SK-N-SH (cell line): ENCODE measurements around the gene PDE6B. TPM values are rescaled to one million over a fixed set of nuclear protein-coding genes. Genes with fewer than 3 reads are reported as not detected.

Experiments
- CTCF ChIA-PET: fragments of 300-600, 350-600 bp; formaldehyde crosslinking; extraction: SDS; loops from one replicate; lab custom pipeline; 2021; lab: Yijun Ruan, JAX
- POLR2A ChIA-PET: fragments of 350-600 bp; sonication (Branson Sonifier 250); formaldehyde crosslinking; extraction: SDS; loops from one replicate; lab custom pipeline; 2020; ENCODE audit warnings: antibody characterized with exemption, inconsistent platforms; lab: Yijun Ruan, JAX
- DNase-seq: peaks from one replicate; pipeline ENCODE4 v3.0.0; 2012
- H2AFZ ChIP-seq: fragments of 200-600 bp; sonication (generic); 2 replicates; pipeline ENCODE4 v1.8.1; 2016; ENCODE audit warnings: antibody characterized with exemption, mild to moderate bottlenecking, low read depth
- H3F3A ChIP-seq: fragments of 200-600 bp; sonication (generic); replicated peaks from 2 replicates; pipeline ENCODE3; 2016; ENCODE audit warnings: antibody characterized with exemption, mild to moderate bottlenecking; ENCODE audit not compliant: insufficient read depth
- H3K27ac ChIP-seq, 2 experiments: fragments of 200-500 bp in 1 of 2; fragments of 200-600 bp in 1 of 2; sonication (Bioruptor generic) in 1 of 2; sonication (generic), shearing (Covaris generic) in 1 of 2; 2 replicates each; pipeline versions ENCODE4 v1.5.1 to v1.6.1; 2014 to 2016; ENCODE audit warnings: low read depth in 2 of 2, inconsistent platforms in 1 of 2, low read length in 1 of 2, mild to moderate bottlenecking in 1 of 2, mixed read lengths in 1 of 2
- H3K27me3 ChIP-seq: fragments of 200-600 bp; sonication (generic), shearing (Covaris generic); 2 replicates; pipeline ENCODE4 v1.6.1; 2016; ENCODE audit warnings: mixed run types; ENCODE audit not compliant: insufficient read depth
- H3K36me3 ChIP-seq, 2 experiments: fragments of 200-500 bp in 1 of 2; fragments of 200-600 bp in 1 of 2; sonication (Bioruptor generic) in 1 of 2; sonication (generic) in 1 of 2; replicated peaks in 1 of 2; 2 replicates each; pipeline versions ENCODE3 to v1.5.1; 2014 to 2016; ENCODE audit warnings: low read length in 1 of 2, mild to moderate bottlenecking in 1 of 2; ENCODE audit not compliant: insufficient read depth in 2 of 2, control insufficient read depth in 1 of 2
- H3K4me1 ChIP-seq, 2 experiments: fragments of 200-500 bp in 1 of 2; fragments of 200-600 bp in 1 of 2; sonication (Bioruptor generic) in 1 of 2; sonication (generic), shearing (Covaris generic) in 1 of 2; 2 replicates each; pipeline versions ENCODE4 v1.5.1 to v1.6.1; 2014 to 2016; ENCODE audit warnings: low read depth in 1 of 2, low read length in 1 of 2, mixed run types in 1 of 2; ENCODE audit not compliant: insufficient read depth in 2 of 2, control insufficient read depth in 1 of 2
- H3K4me2 ChIP-seq: fragments of 200-600 bp; sonication (generic), shearing (Covaris generic); 2 replicates; pipeline ENCODE4 v1.6.1; 2017; ENCODE audit warnings: mixed run types
- H3K4me3 ChIP-seq, 2 experiments: fragments of 200-500 bp in 1 of 2; fragments of 200-600 bp in 1 of 2; sonication (Bioruptor generic) in 1 of 2; sonication (generic), shearing (Covaris generic) in 1 of 2; 2 replicates each; pipeline versions ENCODE4 v1.5.1 to v1.8.1; 2014 to 2016; ENCODE audit warnings: low read depth in 2 of 2, inconsistent platforms in 1 of 2, low read length in 1 of 2, mild to moderate bottlenecking in 1 of 2, mixed read lengths in 1 of 2, moderate library complexity in 1 of 2
- H3K79me2 ChIP-seq: fragments of 200-600 bp; sonication (generic); 2 replicates; pipeline ENCODE4 v1.8.1; 2017; ENCODE audit warnings: mild to moderate bottlenecking; ENCODE audit not compliant: insufficient read depth
- H3K9ac ChIP-seq: fragments of 200-600 bp; sonication (generic); 2 replicates; pipeline ENCODE4 v1.6.1; 2017; ENCODE audit warnings: mixed run types
- H3K9me2 ChIP-seq: fragments of 200-600 bp; sonication (generic); 2 replicates; pipeline ENCODE4 v1.6.1; 2017; ENCODE audit warnings: mixed run types
- H3K9me3 ChIP-seq: fragments of 200-600 bp; sonication (generic); 2 replicates; pipeline ENCODE4 v1.6.1; 2017; ENCODE audit warnings: mixed run types, mild to moderate bottlenecking, moderate library complexity
- H4K20me1 ChIP-seq: fragments of 200-600 bp; sonication (generic); 2 replicates; pipeline ENCODE4 v1.6.1; 2017; ENCODE audit warnings: mild to moderate bottlenecking, mixed run types; ENCODE audit not compliant: insufficient read depth
- CHD2 ChIP-seq: fragments of 150-350 bp; IDR thresholded peaks from 2 replicates; pipeline ENCODE4 v1.6.1; 2018; ENCODE audit warnings: low read length; ENCODE audit not compliant: partially characterized antibody
- ELF1 ChIP-seq: IDR thresholded peaks from 2 replicates; pipeline ENCODE4 v1.4.0; 2012
- EZH2phosphoT487 ChIP-seq: fragments of 200-600 bp; sonication (generic); IDR thresholded peaks from 2 replicates; pipeline ENCODE4 v1.6.1; 2017; ENCODE audit warnings: low read depth, mixed run types, mild to moderate bottlenecking, antibody characterized with exemption, moderate library complexity, borderline replicate concordance
- FOSL2 ChIP-seq: IDR thresholded peaks from 2 replicates; pipeline ENCODE4 v1.4.0; 2012; ENCODE audit warnings: low read depth, mild to moderate bottlenecking, moderate library complexity, borderline replicate concordance
- FOXJ3 ChIP-seq: sonication (generic); formaldehyde crosslinking; IDR thresholded peaks from 2 replicates; pipeline ENCODE4 v1.5.1; 2020; ENCODE audit warnings: mild to moderate bottlenecking, missing genetic modification reagents
- GABPA ChIP-seq: IDR thresholded peaks from 2 replicates; pipeline ENCODE4 v1.4.0; 2012; ENCODE audit warnings: low read depth, mild to moderate bottlenecking
- GATA2 ChIP-seq: sonication (generic); formaldehyde crosslinking; IDR thresholded peaks from 2 replicates; pipeline ENCODE4 v1.5.0; 2020; ENCODE audit warnings: mild to moderate bottlenecking, missing genetic modification reagents
- MXI1 ChIP-seq: IDR thresholded peaks from 2 replicates; pipeline ENCODE4 v1.6.1; 2012; ENCODE audit warnings: mild to moderate bottlenecking, low read depth, low read length, improper control_type of control experiment
- NRF1 ChIP-seq: IDR thresholded peaks from 2 replicates; pipeline ENCODE4 v1.6.1; 2012; ENCODE audit warnings: low read depth, mild to moderate bottlenecking, low read length
- POLR2AphosphoS5 ChIP-seq: IDR thresholded peaks from 2 replicates; pipeline ENCODE4 v1.6.1; 2012; ENCODE audit warnings: low read depth, low read length
- RAD21 ChIP-seq: IDR thresholded peaks from 2 replicates; pipeline ENCODE4 v1.6.1; 2012; ENCODE audit warnings: mild to moderate bottlenecking, low read length
- RCOR1 ChIP-seq: fragments of 150-350 bp; IDR thresholded peaks from 2 replicates; pipeline ENCODE4 v1.6.1; 2017; ENCODE audit warnings: antibody characterized with exemption, low read length
- TAF1 ChIP-seq: IDR thresholded peaks from 2 replicates; pipeline ENCODE4 v1.6.1; 2012; ENCODE audit warnings: low read depth, mild to moderate bottlenecking, low read length, moderate library complexity, borderline replicate concordance
- TCF12 ChIP-seq: IDR thresholded peaks from 2 replicates; pipeline ENCODE4 v1.4.0; 2012
- YY1 ChIP-seq: IDR thresholded peaks from 2 replicates; pipeline ENCODE4 v1.4.0; 2012; ENCODE audit warnings: low read depth, mild to moderate bottlenecking
- WGBS: methylation state at CpG from one replicate; pipeline ENCODE4 v1.1.6; 2017; ENCODE audit warnings: low lambda C conversion rate; 5-methylcytosine and 5-hydroxymethylcytosine counted together
- polyA plus RNA-seq, 3 experiments: library from polyadenylated mRNA; depleted of rRNA; stranded (reverse); fragments of >200 nt; gene quantifications; 2 replicates each; pipeline ENCODE4 v1.2.3, GENCODE V29; 2012
- TF ChIP-seq, protein P1 (sequence below): IDR thresholded peaks from 2 replicates; pipeline ENCODE4; 2012
- TF ChIP-seq, protein P2 (sequence below): IDR thresholded peaks from 2 replicates; pipeline ENCODE4 v1.4.0; 2012; ENCODE audit warnings: low read depth, borderline replicate concordance
- TF ChIP-seq, protein P3 (sequence below): IDR thresholded peaks from 2 replicates; pipeline ENCODE4 v1.6.1; 2012; ENCODE audit warnings: mild to moderate bottlenecking, low read depth, low read length, moderate library complexity

Gene PDE6B
- polyA plus RNA-seq, 1 of the 3 experiments (the other 2 are of a cell fraction), result 1.2 TPM

DNA sequence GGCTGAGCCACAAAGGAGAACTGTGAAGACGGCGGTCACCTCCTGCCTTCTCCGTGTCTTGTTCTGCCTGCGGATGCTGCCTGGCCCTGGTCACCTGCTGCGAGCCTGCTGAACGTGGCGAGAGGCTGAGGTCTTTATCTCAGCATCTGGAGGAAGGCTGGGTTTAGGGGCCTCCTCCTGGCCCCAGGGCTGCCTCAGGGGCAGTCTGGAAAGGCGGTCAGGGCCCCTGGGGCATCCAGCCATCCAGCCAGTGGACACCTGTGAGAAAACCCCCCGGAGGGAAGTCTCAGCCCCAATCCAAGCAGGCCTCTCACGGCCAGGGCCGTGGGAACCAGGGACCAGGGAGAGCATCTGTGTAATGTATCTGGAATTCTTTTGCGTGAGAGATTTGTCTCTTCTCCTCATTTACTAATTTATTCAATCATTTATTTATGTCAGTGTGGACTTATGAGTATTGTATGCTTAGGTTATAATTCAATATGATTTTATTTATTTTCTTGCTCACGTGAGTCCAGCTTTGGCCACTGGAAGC lies 11.3 kb downstream of the PDE6B start:
- no peak overlapping the region for H3K9ac ChIP-seq
- H3K9me3 ChIP-seq, result no peaks in the 10 kb centered on the region
- no peak for TF ChIP-seq ELF1
- no peak for TF ChIP-seq MXI1
- H3F3A ChIP-seq, result no peaks in the 10 kb centered on the region
- no peak overlapping the region for H3K4me3 ChIP-seq
- no peaks in the 10 kb centered on the region; a peak in 1 of 4 replicates for H3K4me1 ChIP-seq
- H2AFZ ChIP-seq, result no peak overlapping the region
- H3K27ac ChIP-seq, result no peak overlapping the region
- WGBS, result 52% methylated on average over 12 of the region's 13 CpGs
- H3K9me2 ChIP-seq, result no peaks in the 10 kb centered on the region
- H3K4me2 ChIP-seq, result no peak overlapping the region
- H4K20me1 ChIP-seq, result no peaks in the 10 kb centered on the region
- H3K79me2 ChIP-seq, result no peaks in the 10 kb centered on the region
- no peaks in the 10 kb centered on the region; the same call in 1 of the 2 replicates for H3K27me3 ChIP-seq
- ChIA-PET POLR2A (no interaction called here), CTCF (no interaction called here)
- DNase-seq, result no peak
- H3K36me3 ChIP-seq, result no peaks in the 10 kb centered on the region

DNA sequence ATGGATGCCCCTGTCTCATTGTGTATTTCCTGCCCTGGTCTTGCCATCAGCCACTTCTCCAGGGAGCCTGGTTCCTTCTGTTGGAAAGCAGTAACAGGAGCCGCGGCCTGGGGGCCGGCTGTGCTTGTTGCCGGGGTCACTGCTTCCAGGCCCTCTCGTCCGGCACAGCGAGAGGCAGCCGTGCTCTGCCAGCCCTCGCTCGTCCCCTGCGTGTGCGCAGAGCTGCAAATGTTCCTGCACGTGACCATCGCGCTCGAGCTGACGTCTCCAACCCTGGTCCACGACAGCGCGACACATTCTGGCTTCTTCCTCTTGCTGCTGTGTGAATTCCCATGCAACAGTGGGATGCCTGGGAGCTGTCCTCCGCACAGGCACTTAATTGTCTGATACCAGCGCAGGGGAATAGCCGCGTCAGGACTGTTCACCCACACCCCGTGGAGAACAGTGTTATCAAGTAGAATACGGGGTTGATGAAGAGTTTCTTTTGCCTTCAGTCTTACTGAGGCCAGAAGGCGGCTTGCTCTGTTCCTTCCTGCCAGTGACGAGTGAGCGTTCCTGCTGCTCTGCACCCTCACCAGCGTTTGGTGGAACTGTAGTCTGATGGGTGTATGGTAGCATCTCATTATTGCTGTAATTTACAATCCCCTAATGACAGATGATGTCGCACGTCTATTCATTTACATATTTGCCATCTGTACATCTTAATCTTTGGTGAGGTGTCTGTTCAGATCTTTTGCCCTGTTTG lies 12.3 kb downstream of the PDE6B start:
- Histone ChIP-seq H3K79me2 (no peaks in the 10 kb centered on the region), H3K27ac (no peak overlapping the region), H3K9me3 (no peaks in the 10 kb centered on the region), H3K4me2 (no peak overlapping the region), H3F3A (no peaks in the 10 kb centered on the region), H3K9ac (no peak overlapping the region), H2AFZ (no peak overlapping the region), H3K4me1 (no peaks in the 10 kb centered on the region; a peak in 1 of 4 replicates), H3K4me3 (no peak overlapping the region), H3K36me3 (no peaks in the 10 kb centered on the region), H3K9me2 (no peaks in the 10 kb centered on the region), H3K27me3 (no peaks in the 10 kb centered on the region; the same call in 1 of the 2 replicates), H4K20me1 (no peaks in the 10 kb centered on the region)
- WGBS, result 46% methylated on average over 24 of the region's 32 CpGs
- no peak for DNase-seq
- POLR2A ChIA-PET, result no interaction called here
- CTCF ChIA-PET, result no interaction called here
- TF ChIP-seq POLR2AphosphoS5 (no peak), FOXJ3 (CRISPR knock-in tag) (no peak), CHD2 (no peak), FOSL2 (no peak), RCOR1 (no peak), TCF12 (no peak), MXI1 (no peak), EZH2phosphoT487 (no peak), GATA2 (CRISPR knock-in tag) (no peak), YY1 (no peak), RAD21 (no peak), NRF1 (no peak), TAF1 (no peak), GABPA (no peak)
- TF ChIP-seq, protein P1, sequence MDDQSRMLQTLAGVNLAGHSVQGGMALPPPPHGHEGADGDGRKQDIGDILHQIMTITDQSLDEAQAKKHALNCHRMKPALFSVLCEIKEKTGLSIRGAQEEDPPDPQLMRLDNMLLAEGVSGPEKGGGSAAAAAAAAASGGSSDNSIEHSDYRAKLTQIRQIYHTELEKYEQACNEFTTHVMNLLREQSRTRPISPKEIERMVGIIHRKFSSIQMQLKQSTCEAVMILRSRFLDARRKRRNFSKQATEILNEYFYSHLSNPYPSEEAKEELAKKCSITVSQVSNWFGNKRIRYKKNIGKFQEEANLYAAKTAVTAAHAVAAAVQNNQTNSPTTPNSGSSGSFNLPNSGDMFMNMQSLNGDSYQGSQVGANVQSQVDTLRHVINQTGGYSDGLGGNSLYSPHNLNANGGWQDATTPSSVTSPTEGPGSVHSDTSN, result no peak
- TF ChIP-seq, protein P2, sequence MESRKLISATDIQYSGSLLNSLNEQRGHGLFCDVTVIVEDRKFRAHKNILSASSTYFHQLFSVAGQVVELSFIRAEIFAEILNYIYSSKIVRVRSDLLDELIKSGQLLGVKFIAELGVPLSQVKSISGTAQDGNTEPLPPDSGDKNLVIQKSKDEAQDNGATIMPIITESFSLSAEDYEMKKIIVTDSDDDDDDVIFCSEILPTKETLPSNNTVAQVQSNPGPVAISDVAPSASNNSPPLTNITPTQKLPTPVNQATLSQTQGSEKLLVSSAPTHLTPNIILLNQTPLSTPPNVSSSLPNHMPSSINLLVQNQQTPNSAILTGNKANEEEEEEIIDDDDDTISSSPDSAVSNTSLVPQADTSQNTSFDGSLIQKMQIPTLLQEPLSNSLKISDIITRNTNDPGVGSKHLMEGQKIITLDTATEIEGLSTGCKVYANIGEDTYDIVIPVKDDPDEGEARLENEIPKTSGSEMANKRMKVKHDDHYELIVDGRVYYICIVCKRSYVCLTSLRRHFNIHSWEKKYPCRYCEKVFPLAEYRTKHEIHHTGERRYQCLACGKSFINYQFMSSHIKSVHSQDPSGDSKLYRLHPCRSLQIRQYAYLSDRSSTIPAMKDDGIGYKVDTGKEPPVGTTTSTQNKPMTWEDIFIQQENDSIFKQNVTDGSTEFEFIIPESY, result no peak
- TF ChIP-seq, protein P3, sequence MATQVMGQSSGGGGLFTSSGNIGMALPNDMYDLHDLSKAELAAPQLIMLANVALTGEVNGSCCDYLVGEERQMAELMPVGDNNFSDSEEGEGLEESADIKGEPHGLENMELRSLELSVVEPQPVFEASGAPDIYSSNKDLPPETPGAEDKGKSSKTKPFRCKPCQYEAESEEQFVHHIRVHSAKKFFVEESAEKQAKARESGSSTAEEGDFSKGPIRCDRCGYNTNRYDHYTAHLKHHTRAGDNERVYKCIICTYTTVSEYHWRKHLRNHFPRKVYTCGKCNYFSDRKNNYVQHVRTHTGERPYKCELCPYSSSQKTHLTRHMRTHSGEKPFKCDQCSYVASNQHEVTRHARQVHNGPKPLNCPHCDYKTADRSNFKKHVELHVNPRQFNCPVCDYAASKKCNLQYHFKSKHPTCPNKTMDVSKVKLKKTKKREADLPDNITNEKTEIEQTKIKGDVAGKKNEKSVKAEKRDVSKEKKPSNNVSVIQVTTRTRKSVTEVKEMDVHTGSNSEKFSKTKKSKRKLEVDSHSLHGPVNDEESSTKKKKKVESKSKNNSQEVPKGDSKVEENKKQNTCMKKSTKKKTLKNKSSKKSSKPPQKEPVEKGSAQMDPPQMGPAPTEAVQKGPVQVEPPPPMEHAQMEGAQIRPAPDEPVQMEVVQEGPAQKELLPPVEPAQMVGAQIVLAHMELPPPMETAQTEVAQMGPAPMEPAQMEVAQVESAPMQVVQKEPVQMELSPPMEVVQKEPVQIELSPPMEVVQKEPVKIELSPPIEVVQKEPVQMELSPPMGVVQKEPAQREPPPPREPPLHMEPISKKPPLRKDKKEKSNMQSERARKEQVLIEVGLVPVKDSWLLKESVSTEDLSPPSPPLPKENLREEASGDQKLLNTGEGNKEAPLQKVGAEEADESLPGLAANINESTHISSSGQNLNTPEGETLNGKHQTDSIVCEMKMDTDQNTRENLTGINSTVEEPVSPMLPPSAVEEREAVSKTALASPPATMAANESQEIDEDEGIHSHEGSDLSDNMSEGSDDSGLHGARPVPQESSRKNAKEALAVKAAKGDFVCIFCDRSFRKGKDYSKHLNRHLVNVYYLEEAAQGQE, result no peak
